Neural progenitor cell (in vitro differentiated cells): ENCODE measurements around the gene CALHM2. TPM values are rescaled to one million over a fixed set of nuclear protein-coding genes. Genes with fewer than 3 reads are reported as not detected.

ENCODE experiments used
- DNase-seq: peaks from one replicate; pipeline ENCODE4 v3.0.0-alpha.2; 2016; ENCODE audit warnings: low spot score
- H2AFZ ChIP-seq: fragments of 200-600 bp; sonication (generic); replicated peaks from 2 replicates; pipeline ENCODE4 v1.6.1; 2016; ENCODE audit warnings: antibody characterized with exemption
- H3F3A ChIP-seq: fragments of 200-600 bp; sonication (generic); 2 replicates; pipeline ENCODE4 v1.6.1; 2016; ENCODE audit warnings: antibody characterized with exemption, low read depth
- H3K27ac ChIP-seq: fragments of 200-600 bp; sonication (generic); 2 replicates; pipeline ENCODE4 v1.5.1; 2016; ENCODE audit warnings: mild to moderate bottlenecking
- H3K27me3 ChIP-seq: fragments of 200-600 bp; sonication (generic); 2 replicates; pipeline ENCODE4 v1.6.1; 2016; ENCODE audit warnings: mild to moderate bottlenecking, moderate library complexity
- H3K36me3 ChIP-seq: fragments of 200-600 bp; sonication (generic); 2 replicates; pipeline ENCODE4 v1.5.1; 2016
- H3K4me1 ChIP-seq: fragments of 200-600 bp; sonication (generic); 2 replicates; pipeline ENCODE4 v1.6.1; 2016; ENCODE audit warnings: mixed run types
- H3K4me2 ChIP-seq: fragments of 200-600 bp; sonication (generic); 2 replicates; pipeline ENCODE4 v1.6.1; 2016
- H3K4me3 ChIP-seq: fragments of 200-600 bp; sonication (generic); 2 replicates; pipeline ENCODE4 v1.5.1; 2016
- H3K79me2 ChIP-seq: fragments of 200-600 bp; sonication (generic); 2 replicates; pipeline ENCODE4 v1.6.1; 2016; ENCODE audit warnings: low read depth
- H3K9ac ChIP-seq: fragments of 200-600 bp; sonication (generic); 2 replicates; pipeline ENCODE4 v1.6.1; 2016
- H3K9me3 ChIP-seq: fragments of 200-600 bp; sonication (generic); 2 replicates; pipeline ENCODE4 v1.5.1; 2016; ENCODE audit warnings: low read depth
- H4K20me1 ChIP-seq: fragments of 200-600 bp; sonication (generic); 2 replicates; pipeline ENCODE4 v1.6.1; 2016; ENCODE audit warnings: low read depth
- H3K27ac Mint-ChIP-seq: 3 replicates; pipeline ENCODE4 v1.8.0; 2021; ENCODE audit warnings: mixed read lengths
- H3K27me3 Mint-ChIP-seq: 2 replicates; pipeline ENCODE4 v1.8.0; 2022; ENCODE audit warnings: low read depth, mild to moderate bottlenecking, inconsistent platforms, moderate library complexity, mixed read lengths; ENCODE audit not compliant: insufficient read depth
- H3K36me3 Mint-ChIP-seq: 3 replicates; pipeline ENCODE4 v1.8.0; 2021; ENCODE audit warnings: mixed read lengths
- H3K4me1 Mint-ChIP-seq: 3 replicates; pipeline ENCODE4 v1.8.0; 2021; ENCODE audit warnings: mixed read lengths
- H3K4me3 Mint-ChIP-seq: 3 replicates; pipeline ENCODE4 v1.8.0; 2021; ENCODE audit warnings: mild to moderate bottlenecking, moderate library complexity, mixed read lengths
- H3K9me3 Mint-ChIP-seq: 3 replicates; pipeline ENCODE4 v1.8.0; 2020; ENCODE audit warnings: mixed read lengths
- EZH2 ChIP-seq: fragments of 200-600 bp; sonication (generic); IDR thresholded peaks from 2 replicates; pipeline ENCODE4 v1.6.1; 2017; ENCODE audit warnings: antibody characterized with exemption, mild to moderate bottlenecking, moderate library complexity
- EZH2phosphoT487 ChIP-seq: fragments of 200-600 bp; sonication (generic); IDR thresholded peaks from 2 replicates; pipeline ENCODE4 v1.6.1; 2017; ENCODE audit warnings: antibody characterized with exemption
- total RNA-seq: library from RNA; depleted of rRNA; stranded (reverse); fragments of >200 nt; gene quantifications from 2 replicates; pipeline ENCODE4 v1.2.3, GENCODE V29; 2015; ENCODE audit warnings: low replicate concordance
- TF ChIP-seq, protein P1 (sequence below): fragments of 200-600 bp; sonication (generic); IDR thresholded peaks from 2 replicates; pipeline ENCODE4 v1.5.1; 2017; ENCODE audit warnings: antibody characterized with exemption, mild to moderate bottlenecking

Gene CALHM2
- total RNA-seq, 1 donor from 2014 or later: not detected

DNA sequence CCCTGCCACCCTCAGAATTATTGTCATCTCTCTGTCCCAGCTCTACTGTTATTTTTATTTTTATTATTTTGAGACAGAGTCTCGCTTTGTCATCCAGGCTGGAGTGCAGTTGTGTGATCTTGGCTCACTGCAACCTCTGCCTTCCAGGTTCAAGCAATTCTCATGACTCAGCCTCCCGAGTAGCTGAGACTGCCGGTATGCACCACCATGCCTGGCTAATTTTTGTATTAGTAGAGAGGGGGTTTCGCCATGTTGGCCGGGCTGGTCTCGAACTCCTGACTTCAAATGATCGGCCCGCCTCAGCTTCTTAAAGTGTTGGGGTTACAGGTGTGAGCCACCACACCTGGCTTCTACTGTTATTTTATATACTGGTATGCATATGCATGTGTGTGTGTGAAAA is 11.0 kb downstream of the CALHM2 start:
- Histone ChIP-seq H3K4me2 (no peak overlapping the region), H3F3A (no peaks in the 10 kb centered on the region), H3K27me3 (no peaks in the 10 kb centered on the region), H3K79me2 (no peaks in the 10 kb centered on the region), H4K20me1 (no peaks in the 10 kb centered on the region), H3K36me3 (no peaks in the 10 kb centered on the region), H2AFZ (no peak overlapping the region), H3K27ac (no peak overlapping the region), H3K9me3 (no peaks in the 10 kb centered on the region), H3K9ac (no peak overlapping the region), H3K4me3 (no peak overlapping the region), H3K4me1 (no peaks in the 10 kb centered on the region)
- DNase-seq: no peak
- Mint-ChIP-seq H3K27ac (no peak overlapping the region), H3K9me3 (no peaks in the 10 kb centered on the region), H3K36me3 (peaks cover 40% of the 10 kb centered on the region), H3K4me3 (no peak overlapping the region), H3K4me1 (no peaks in the 10 kb centered on the region), H3K27me3 (peaks cover 3% of the 10 kb centered on the region)
- TF ChIP-seq EZH2phosphoT487 (no peak), EZH2 (no peak)
- TF ChIP-seq, protein P1, sequence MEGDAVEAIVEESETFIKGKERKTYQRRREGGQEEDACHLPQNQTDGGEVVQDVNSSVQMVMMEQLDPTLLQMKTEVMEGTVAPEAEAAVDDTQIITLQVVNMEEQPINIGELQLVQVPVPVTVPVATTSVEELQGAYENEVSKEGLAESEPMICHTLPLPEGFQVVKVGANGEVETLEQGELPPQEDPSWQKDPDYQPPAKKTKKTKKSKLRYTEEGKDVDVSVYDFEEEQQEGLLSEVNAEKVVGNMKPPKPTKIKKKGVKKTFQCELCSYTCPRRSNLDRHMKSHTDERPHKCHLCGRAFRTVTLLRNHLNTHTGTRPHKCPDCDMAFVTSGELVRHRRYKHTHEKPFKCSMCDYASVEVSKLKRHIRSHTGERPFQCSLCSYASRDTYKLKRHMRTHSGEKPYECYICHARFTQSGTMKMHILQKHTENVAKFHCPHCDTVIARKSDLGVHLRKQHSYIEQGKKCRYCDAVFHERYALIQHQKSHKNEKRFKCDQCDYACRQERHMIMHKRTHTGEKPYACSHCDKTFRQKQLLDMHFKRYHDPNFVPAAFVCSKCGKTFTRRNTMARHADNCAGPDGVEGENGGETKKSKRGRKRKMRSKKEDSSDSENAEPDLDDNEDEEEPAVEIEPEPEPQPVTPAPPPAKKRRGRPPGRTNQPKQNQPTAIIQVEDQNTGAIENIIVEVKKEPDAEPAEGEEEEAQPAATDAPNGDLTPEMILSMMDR: no peak

DNA sequence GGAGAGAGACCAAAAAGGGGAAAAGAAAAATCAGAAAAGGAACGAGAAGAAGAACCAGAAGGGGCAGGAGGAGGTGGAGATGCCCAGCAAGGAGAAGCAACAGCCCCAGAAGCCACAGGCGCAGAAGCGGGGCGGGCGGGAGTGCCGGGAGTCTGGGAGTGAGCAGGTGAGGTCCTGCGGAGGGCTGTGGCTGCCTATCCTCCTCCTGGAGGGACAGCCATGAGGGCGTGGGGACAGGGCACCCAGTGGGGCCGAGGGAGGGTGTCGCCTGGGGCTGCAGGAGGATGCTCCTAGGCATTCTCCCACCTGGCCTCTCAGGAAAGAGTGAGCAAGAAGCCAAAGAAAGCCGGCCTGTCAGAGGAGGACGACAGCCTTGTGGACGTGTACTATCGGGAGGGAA is 11.8 kb downstream of the CALHM2 start:
- H3K27me3 Mint-ChIP-seq: peaks cover 3% of the 10 kb centered on the region
- Histone ChIP-seq H2AFZ (no peak overlapping the region), H3K9me3 (no peaks in the 10 kb centered on the region), H3K4me3 (no peak overlapping the region), H3K9ac (no peak overlapping the region), H3K4me2 (no peak overlapping the region), H3K36me3 (no peaks in the 10 kb centered on the region), H3K79me2 (no peaks in the 10 kb centered on the region), H3K27ac (no peak overlapping the region), H4K20me1 (no peaks in the 10 kb centered on the region), H3K27me3 (no peaks in the 10 kb centered on the region), H3K4me1 (no peaks in the 10 kb centered on the region), H3F3A (no peaks in the 10 kb centered on the region)
- H3K4me1 Mint-ChIP-seq: no peaks in the 10 kb centered on the region
- no peak overlapping the region for H3K4me3 Mint-ChIP-seq
- DNase-seq: no peak
- TF ChIP-seq, protein P1: no peak
- TF ChIP-seq EZH2phosphoT487 (no peak), EZH2 (no peak)
- peaks cover 40% of the 10 kb centered on the region for H3K36me3 Mint-ChIP-seq
- no peaks in the 10 kb centered on the region for H3K9me3 Mint-ChIP-seq
- H3K27ac Mint-ChIP-seq: no peak overlapping the region

DNA sequence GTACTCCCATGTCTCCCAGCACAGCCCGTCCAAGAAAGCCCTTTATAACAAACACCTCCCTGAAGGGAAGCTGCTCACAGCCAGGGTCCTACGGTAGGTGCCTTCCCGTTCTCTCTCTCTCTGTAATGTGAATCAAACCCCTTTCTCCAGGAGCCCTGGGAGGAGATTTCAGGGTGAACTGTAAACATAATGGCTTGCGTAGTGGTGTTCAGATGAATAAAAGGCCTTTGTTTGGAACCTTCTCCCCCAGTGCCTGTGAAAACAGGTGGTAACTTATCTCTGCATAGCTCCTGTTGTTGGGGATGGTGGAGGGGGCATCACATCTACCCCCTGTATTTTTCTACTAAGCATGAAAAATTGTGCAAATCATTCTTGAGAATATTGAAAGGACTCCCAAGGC is 12.4 kb downstream of the CALHM2 start:
- H3K9ac ChIP-seq: no peak overlapping the region
- no peaks in the 10 kb centered on the region for H3K4me1 Mint-ChIP-seq
- TF ChIP-seq, protein P1: no peak
- TF ChIP-seq EZH2phosphoT487 (no peak), EZH2 (no peak)
- no peaks in the 10 kb centered on the region for H3K36me3 ChIP-seq
- no peaks in the 10 kb centered on the region for H3K9me3 ChIP-seq
- H3K4me3 ChIP-seq: no peak overlapping the region
- no peaks in the 10 kb centered on the region for H3K9me3 Mint-ChIP-seq
- H3K4me1 ChIP-seq: no peaks in the 10 kb centered on the region
- H3K27me3 ChIP-seq: no peaks in the 10 kb centered on the region
- H3K27ac Mint-ChIP-seq: peak overlapping the region; percentile 9
- DNase-seq: no peak
- peaks cover 3% of the 10 kb centered on the region for H3K27me3 Mint-ChIP-seq
- no peak overlapping the region for H3K4me3 Mint-ChIP-seq
- no peak overlapping the region for H3K4me2 ChIP-seq
- H3K36me3 Mint-ChIP-seq: peaks cover 36% of the 10 kb centered on the region
- no peak overlapping the region for H3K27ac ChIP-seq
- no peaks in the 10 kb centered on the region for H4K20me1 ChIP-seq
- no peak overlapping the region for H2AFZ ChIP-seq
- H3K79me2 ChIP-seq: no peaks in the 10 kb centered on the region
- no peaks in the 10 kb centered on the region for H3F3A ChIP-seq

DNA sequence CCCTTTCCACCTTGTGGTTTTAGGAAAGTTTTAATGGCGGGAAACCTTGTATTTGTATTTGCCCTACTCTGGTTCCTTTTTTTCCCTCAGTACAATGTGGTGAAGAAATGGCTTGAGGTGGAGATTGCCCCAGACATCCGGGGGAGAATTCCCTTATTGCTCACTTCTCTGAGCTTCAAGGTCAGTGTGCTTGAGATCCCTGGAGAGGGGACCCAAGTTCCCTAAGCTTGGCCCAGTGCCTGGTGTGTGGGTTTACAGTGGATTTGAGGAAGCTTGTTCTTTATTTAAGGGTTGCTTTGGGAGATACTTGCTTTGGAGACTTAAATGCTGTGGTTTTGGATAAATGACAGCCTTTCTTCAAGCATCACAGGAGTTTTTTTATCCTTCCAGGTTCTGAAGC is 18.3 kb downstream of the CALHM2 start:
- H3K27me3 ChIP-seq: no peaks in the 10 kb centered on the region
- H3K9ac ChIP-seq: no peak overlapping the region
- no peaks in the 10 kb centered on the region for H3K9me3 ChIP-seq
- H3K4me3 ChIP-seq: no peak overlapping the region
- H4K20me1 ChIP-seq: no peaks in the 10 kb centered on the region
- no peak overlapping the region for H3K4me3 Mint-ChIP-seq
- peaks cover 12% of the 10 kb centered on the region for H3K36me3 ChIP-seq
- DNase-seq: no peak
- no peaks in the 10 kb centered on the region for H3K79me2 ChIP-seq
- H2AFZ ChIP-seq: no peak overlapping the region
- TF ChIP-seq, protein P1: no peak
- no peak for TF ChIP-seq EZH2phosphoT487
- TF ChIP-seq EZH2: no peak
- no peaks in the 10 kb centered on the region for H3K4me1 Mint-ChIP-seq
- no peaks in the 10 kb centered on the region for H3F3A ChIP-seq
- no peak overlapping the region for H3K4me2 ChIP-seq
- H3K27ac ChIP-seq: no peak overlapping the region
- H3K36me3 Mint-ChIP-seq: peaks cover 36% of the 10 kb centered on the region
- H3K27me3 Mint-ChIP-seq: peaks cover 2% of the 10 kb centered on the region
- H3K4me1 ChIP-seq: no peaks in the 10 kb centered on the region
- H3K27ac Mint-ChIP-seq: no peak overlapping the region
- no peaks in the 10 kb centered on the region for H3K9me3 Mint-ChIP-seq
